NCI-H1694 treated with DMSO at 0.1 percent for 48 hours (cell line): ENCODE data around the gene SHBG.
"Not testable (repeated sequence)": the region's sequence is repeated elsewhere in the genome, so short reads cannot be mapped to it uniquely, and the experiment has no call there.

Experiments
- DNase-seq: peaks from one replicate; lab custom pipeline; 2025; lab: John Stamatoyannopoulos, UW

The SHBG gene, protein sequence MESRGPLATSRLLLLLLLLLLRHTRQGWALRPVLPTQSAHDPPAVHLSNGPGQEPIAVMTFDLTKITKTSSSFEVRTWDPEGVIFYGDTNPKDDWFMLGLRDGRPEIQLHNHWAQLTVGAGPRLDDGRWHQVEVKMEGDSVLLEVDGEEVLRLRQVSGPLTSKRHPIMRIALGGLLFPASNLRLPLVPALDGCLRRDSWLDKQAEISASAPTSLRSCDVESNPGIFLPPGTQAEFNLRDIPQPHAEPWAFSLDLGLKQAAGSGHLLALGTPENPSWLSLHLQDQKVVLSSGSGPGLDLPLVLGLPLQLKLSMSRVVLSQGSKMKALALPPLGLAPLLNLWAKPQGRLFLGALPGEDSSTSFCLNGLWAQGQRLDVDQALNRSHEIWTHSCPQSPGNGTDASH

GRCh38 chr17:7629939-7630571, at the start of gene SHBG:
Gene SHBG (plus strand): TSS chr17:7630135. CDS start chr17:7630173, 38 bp downstream.
- DNase-seq, result no peak

- no peak for DNase-seq
Measured at GRCh38 chr17:7580604-7581575, 49.0 kb upstream of the SHBG start.

GRCh38 chr17:7582396-7583252, 47.3 kb upstream of the SHBG start:
- DNase-seq, result no peak

DNA sequence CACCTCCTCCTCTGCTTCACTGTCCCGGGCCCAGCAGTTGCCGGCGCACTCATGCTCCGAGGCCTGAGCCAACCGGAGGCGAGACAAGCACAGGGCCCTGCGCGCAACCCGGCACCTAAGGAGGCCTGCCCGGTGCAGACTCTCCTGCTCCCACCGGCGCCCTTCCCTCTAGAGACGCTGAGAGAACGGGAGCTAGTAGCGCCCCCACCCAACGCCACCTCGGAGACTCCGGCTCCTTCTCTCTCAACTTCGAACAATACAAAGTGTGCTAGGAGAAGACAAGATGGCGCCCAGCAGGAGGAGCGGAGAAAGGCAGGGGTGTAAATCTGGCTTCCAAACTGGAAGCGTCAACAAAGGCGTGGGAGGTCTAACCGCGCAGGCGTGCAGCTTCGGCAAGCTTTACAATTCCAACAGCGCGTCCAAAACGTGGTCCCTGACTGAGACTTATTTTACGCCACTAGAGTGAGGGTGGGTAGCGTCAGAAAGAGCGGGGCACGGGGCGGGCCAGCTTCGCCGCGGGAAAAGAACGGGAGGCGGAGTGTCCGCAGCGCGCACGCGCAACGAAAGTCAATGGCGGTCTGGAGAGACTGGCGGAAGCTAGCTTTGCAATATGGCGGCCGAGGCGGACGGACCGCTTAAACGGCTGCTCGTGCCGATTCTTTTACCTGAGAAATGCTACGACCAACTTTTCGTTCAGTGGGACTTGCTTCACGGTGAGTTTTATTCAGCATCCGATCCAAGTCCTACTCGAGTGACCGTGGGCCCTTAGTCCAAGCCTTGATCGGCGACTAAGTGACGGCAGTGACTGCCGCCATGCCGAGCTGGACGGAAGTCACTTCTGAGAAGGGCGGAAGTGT, 46.5 kb upstream of the SHBG start, which contains the start of gene MPDU1:
TSS of gene MPDU1 (plus strand) at position 600 of the 857 bp plus-strand sequence. CDS start at position 611, 11 bp downstream.
- DNase-seq, result peak; percentile 98

- DNase-seq, result peak; percentile 46
Measured at GRCh38 chr17:7586673-7587419, 43.1 kb upstream of the SHBG start.

GRCh38 chr17:7587420-7588151, 42.3 kb upstream of the SHBG start:
- no peak for DNase-seq

DNA sequence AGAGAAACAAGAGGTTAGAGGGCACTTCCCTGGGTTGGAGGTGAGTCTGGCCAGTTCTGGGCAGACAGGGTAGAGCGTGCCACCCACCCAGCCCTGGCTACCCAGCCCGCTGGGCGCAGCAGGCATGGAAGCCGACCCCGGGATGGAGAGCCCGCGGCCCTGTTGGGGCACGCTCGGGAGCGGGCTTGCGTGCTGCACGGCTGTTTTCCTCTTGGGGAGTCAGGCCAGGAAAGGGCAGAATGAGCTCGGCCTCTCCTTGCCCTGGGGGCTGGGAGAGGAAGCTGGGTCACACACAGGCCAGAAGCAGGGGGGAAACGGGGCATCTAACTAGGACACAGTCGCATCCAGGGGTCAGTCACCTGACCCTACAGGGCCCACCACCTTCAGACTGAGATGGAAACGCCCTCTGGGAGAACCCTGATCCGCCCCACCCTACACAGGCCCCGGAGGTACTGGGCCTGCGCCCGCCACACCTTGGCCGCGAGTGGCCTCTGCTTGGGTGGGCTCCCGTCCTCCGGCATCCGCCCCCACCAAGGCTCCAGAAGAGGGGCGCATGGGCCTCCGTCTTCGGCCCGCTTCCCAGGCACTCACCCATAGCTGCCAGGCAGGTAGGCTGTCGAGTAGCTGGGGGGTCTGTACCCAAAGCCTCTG, 41.3 kb upstream of the SHBG start:
- DNase-seq, result no peak

- DNase-seq, result peak; percentile 17
Measured at GRCh38 chr17:7589204-7589868, 40.6 kb upstream of the SHBG start.

- no peak for DNase-seq
Measured at GRCh38 chr17:7589891-7590691, 39.8 kb upstream of the SHBG start, which contains the start of gene SOX15. Gene SOX15 (minus strand): TSS chr17:7590094. CDS start chr17:7589676, 418 bp downstream.

DNA sequence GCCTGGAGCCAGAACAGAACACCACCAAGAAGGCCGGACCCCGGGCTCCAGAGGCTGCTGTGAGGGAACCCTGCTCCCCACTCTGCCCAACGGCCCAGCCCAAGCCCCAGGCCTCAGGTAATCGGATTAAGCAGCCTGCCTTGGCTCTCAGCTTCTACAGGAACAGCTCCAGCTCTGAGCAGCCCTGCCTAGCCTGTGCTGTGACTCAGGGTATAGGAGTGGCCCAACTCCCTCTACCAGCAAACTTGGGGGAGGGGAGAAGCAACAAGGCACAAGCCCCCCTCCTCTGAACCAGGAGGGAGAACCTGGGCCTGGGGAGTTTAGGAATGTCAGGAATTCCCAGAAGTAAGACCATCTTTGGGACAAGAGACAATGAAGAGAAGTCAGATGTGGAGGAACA, 39.2 kb upstream of the SHBG start:
- no peak for DNase-seq

DNA sequence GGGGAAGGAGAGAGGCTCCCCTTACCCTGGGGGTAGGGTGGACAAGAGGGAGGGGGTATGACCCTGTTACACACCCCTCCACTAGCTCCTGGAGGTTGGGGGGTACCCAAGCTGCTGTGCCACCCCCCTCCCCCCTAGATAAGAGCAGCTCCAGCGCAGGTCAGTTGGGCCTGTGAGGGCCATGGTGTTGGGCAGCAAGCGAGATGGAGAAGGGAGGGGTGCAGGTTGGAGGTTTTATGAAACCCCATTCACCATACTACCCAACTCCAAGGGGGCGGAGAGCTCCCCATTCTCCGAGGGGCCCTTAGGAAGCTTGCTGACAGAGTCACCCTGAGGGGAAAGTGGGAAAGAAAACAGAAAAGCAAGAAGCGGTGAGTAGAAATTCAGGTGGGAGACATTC, 38.3 kb upstream of the SHBG start:
- no peak for DNase-seq

GRCh38 chr17:7592422-7593021, 37.4 kb upstream of the SHBG start:
- no peak for DNase-seq

GRCh38 chr17:7593296-7593695, 36.6 kb upstream of the SHBG start:
- DNase-seq, result no peak

DNA sequence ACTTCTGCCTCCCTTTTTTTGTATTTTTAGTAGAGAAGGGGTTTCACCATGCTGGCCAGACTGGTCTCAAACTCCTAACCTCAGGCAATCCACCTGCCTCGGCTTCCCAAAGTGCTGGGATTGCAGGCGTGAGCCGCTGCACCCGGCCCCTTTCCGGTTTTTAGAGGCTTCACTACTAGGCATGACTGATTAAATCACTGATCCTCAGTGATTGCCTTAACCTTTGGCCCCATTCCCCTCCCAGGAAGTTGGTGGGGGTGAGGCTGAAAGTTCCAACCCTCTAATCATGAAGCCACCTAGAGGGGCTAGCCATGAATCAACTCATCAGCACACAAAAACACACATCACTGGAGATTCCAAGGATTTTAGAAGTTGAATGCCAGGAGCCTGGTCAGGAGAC, 32.4 kb upstream of the SHBG start:
- not testable (repeated sequence) for DNase-seq

DNA sequence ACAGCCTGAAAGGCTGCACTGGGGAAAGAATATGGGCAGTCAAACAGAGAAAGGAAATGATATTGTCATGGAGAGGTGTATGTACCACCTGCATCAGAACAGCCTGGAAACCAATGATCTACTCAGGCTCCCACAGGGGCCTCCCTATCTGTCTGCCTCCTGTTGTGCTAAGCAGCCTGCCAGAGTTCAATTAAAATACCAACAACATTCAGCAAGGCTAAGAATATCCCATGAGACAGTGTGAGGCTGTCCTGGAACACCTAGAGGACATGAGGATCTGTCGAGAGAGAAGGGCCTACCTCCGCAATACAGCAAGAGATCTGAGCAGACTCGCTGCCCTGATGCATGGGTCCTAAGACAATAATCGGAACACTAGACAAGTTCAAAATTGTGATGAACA, 23.7 kb upstream of the SHBG start:
- no peak for DNase-seq

- no peak for DNase-seq
Measured at GRCh38 chr17:7610641-7611040, 19.3 kb upstream of the SHBG start.
